H1 (cell line): ENCODE measurements around the gene SHC3. TPM values are rescaled to one million over a fixed set of nuclear protein-coding genes. Genes with fewer than 3 reads are reported as not detected.

Source experiments
- CTCF ChIA-PET: fragments of 300-600 bp; sonication (Branson Sonifier 250); formaldehyde crosslinking; loops from one replicate; lab custom pipeline; 2021; ENCODE audit not compliant: partially characterized antibody; lab: Charles Lee
- POLR2A ChIA-PET: fragments of 300-600 bp; sonication (Branson Sonifier 250); formaldehyde crosslinking; loops from one replicate; lab custom pipeline; 2021; ENCODE audit warnings: inconsistent platforms; ENCODE audit not compliant: partially characterized antibody; lab: Charles Lee
- DNase-seq, 2 experiments: peaks; one replicate each; pipeline versions ENCODE4 v3.0.0 to v3.0.0-alpha.2; 2010 to 2022; ENCODE audit warnings: low spot score in 2 of 2, low read depth in 1 of 2, mixed read lengths in 1 of 2
- FAIRE-seq: peaks from 2 replicates; lab custom pipeline; 2011; peaks lifted over from hg19 to GRCh38; lab: Jason Lieb, UNC
- H2AFZ ChIP-seq: 2 replicates; pipeline ENCODE4 v1.8.1; 2012; ENCODE audit warnings: low read length, inconsistent platforms
- H2AK5ac ChIP-seq: 2 replicates; pipeline ENCODE4 v1.6.1; 2013; ENCODE audit warnings: low read depth, low read length
- H2BK120ac ChIP-seq: replicated peaks from 2 replicates; pipeline ENCODE3; 2013; ENCODE audit warnings: low read depth, low read length, inconsistent platforms
- H2BK12ac ChIP-seq: 2 replicates; pipeline ENCODE4 v1.6.1; 2013; ENCODE audit warnings: low read depth, low read length
- H2BK15ac ChIP-seq: 2 replicates; pipeline ENCODE4 v1.6.1; 2013; ENCODE audit warnings: low read length
- H2BK20ac ChIP-seq: 2 replicates; pipeline ENCODE4 v1.6.1; 2013; ENCODE audit warnings: low read length
- H2BK5ac ChIP-seq: 2 replicates; pipeline ENCODE4 v1.6.1; 2013; ENCODE audit warnings: low read depth, low read length
- H3K14ac ChIP-seq: 2 replicates; pipeline ENCODE4 v1.6.1; 2013; ENCODE audit warnings: inconsistent platforms; ENCODE audit not compliant: insufficient read length
- H3K18ac ChIP-seq: 2 replicates; pipeline ENCODE4 v1.6.1; 2013; ENCODE audit warnings: low read length; ENCODE audit errors: extremely low read depth
- H3K23ac ChIP-seq: 2 replicates; pipeline ENCODE4 v1.6.1; 2013; ENCODE audit warnings: inconsistent platforms; ENCODE audit not compliant: insufficient read length
- H3K23me2 ChIP-seq: 2 replicates; pipeline ENCODE4 v1.6.1; 2013; ENCODE audit warnings: low read depth, low read length
- H3K27ac ChIP-seq: 2 replicates; pipeline ENCODE4 v1.6.1; 2011; ENCODE audit warnings: low read depth, low read length, inconsistent platforms
- H3K27me3 ChIP-seq, 4 experiments: replicated peaks in 1 of 4; 1 replicate in 1 of 4; 2 replicates in 3 of 4; pipeline versions ENCODE4 v1.6.1 to v1.8.1; 2011 to 2013; ENCODE audit warnings: low read length in 3 of 4, mild to moderate bottlenecking in 3 of 4, inconsistent platforms in 2 of 4, mixed read lengths in 2 of 4, moderate library complexity in 1 of 4; ENCODE audit not compliant: control insufficient read depth in 3 of 4, insufficient read depth in 3 of 4; ENCODE audit errors: extremely low read depth in 1 of 4
- H3K36me3 ChIP-seq, 4 experiments: 2 replicates each; pipeline versions ENCODE4 v1.6.1 to v1.8.1; 2011 to 2013; ENCODE audit warnings: mild to moderate bottlenecking in 4 of 4, low read length in 3 of 4, moderate library complexity in 2 of 4, control low read depth in 1 of 4, inconsistent platforms in 1 of 4; ENCODE audit not compliant: insufficient read depth in 4 of 4, control insufficient read depth in 2 of 4
- H3K4ac ChIP-seq: replicated peaks from 2 replicates; pipeline ENCODE3; 2013; ENCODE audit warnings: low read length, low read depth, mixed read lengths, inconsistent platforms; ENCODE audit not compliant: insufficient read length
- H3K4me1 ChIP-seq, 4 experiments: replicated peaks in 1 of 4; 1 replicate in 1 of 4; 2 replicates in 3 of 4; pipeline versions ENCODE4 v1.6.1 to v1.8.1; 2011 to 2013; ENCODE audit warnings: low read length in 3 of 4, inconsistent platforms in 2 of 4, mixed read lengths in 1 of 4; ENCODE audit not compliant: insufficient read depth in 4 of 4, control insufficient read depth in 3 of 4
- H3K4me2 ChIP-seq, 2 experiments: 2 replicates each; pipeline versions ENCODE4 v1.6.1 to v1.8.1; 2011 to 2013; ENCODE audit warnings: low read depth in 2 of 2, low read length in 2 of 2, control low read depth in 1 of 2, inconsistent platforms in 1 of 2, mild to moderate bottlenecking in 1 of 2; ENCODE audit not compliant: insufficient read depth in 1 of 2
- H3K4me3 ChIP-seq, 4 experiments: fragments of 200-600, 300-600 bp in 1 of 4; sonication (generic), shearing (Covaris generic), sonication (Bioruptor Twin) in 1 of 4; 2 replicates each; pipeline versions ENCODE4 v1.5.1 to v1.8.1; 2011 to 2016; ENCODE audit warnings: low read length in 4 of 4, low read depth in 3 of 4, control low read depth in 2 of 4, inconsistent platforms in 2 of 4, mild to moderate bottlenecking in 2 of 4, mixed read lengths in 1 of 4, moderate library complexity in 1 of 4; ENCODE audit not compliant: insufficient read depth in 2 of 4; ENCODE audit errors: extremely low read depth in 1 of 4
- H3K56ac ChIP-seq: replicated peaks from 2 replicates; pipeline ENCODE3; 2013; ENCODE audit warnings: low read depth, mild to moderate bottlenecking, mixed read lengths, low read length, inconsistent platforms; ENCODE audit not compliant: insufficient read length
- H3K79me1 ChIP-seq: 2 replicates; pipeline ENCODE4 v1.6.1; 2013; ENCODE audit warnings: low read depth, low read length, control low read depth
- H3K79me2 ChIP-seq, 2 experiments: 2 replicates each; pipeline versions ENCODE4 v1.6.1 to v1.8.1; 2012 to 2013; ENCODE audit warnings: low read length in 2 of 2, mild to moderate bottlenecking in 2 of 2, inconsistent platforms in 1 of 2; ENCODE audit not compliant: insufficient read depth in 2 of 2, control insufficient read depth in 1 of 2
- H3K9ac ChIP-seq, 4 experiments: replicated peaks in 1 of 4; 1 replicate in 1 of 4; 2 replicates in 3 of 4; pipeline versions ENCODE4 v1.6.1 to v1.8.1; 2011 to 2013; ENCODE audit warnings: low read depth in 3 of 4, low read length in 3 of 4, control low read depth in 2 of 4, mild to moderate bottlenecking in 2 of 4, moderate library complexity in 2 of 4, inconsistent platforms in 1 of 4; ENCODE audit errors: extremely low read depth in 1 of 4
- H3K9me3 ChIP-seq, 2 experiments: 2 replicates each; pipeline versions ENCODE4 v1.6.1 to v1.8.1; 2012 to 2013; ENCODE audit warnings: mild to moderate bottlenecking in 2 of 2, moderate library complexity in 2 of 2, control low read depth in 1 of 2, inconsistent platforms in 1 of 2, low read depth in 1 of 2, low read length in 1 of 2, mixed read lengths in 1 of 2; ENCODE audit not compliant: insufficient read depth in 2 of 2
- H4K20me1 ChIP-seq, 2 experiments: replicated peaks in 1 of 2; 2 replicates each; pipeline versions ENCODE3 to v1.8.1; 2011 to 2013; ENCODE audit warnings: inconsistent platforms in 2 of 2, low read length in 2 of 2, mild to moderate bottlenecking in 1 of 2; ENCODE audit not compliant: insufficient read depth in 2 of 2, control insufficient read depth in 1 of 2
- H4K5ac ChIP-seq: 2 replicates; pipeline ENCODE4 v1.6.1; 2013; ENCODE audit warnings: low read length, low read depth, mixed read lengths, inconsistent platforms; ENCODE audit not compliant: insufficient read length
- H4K8ac ChIP-seq: 2 replicates; pipeline ENCODE4 v1.8.0; 2013; ENCODE audit warnings: mild to moderate bottlenecking, moderate library complexity, low read length, inconsistent platforms; ENCODE audit not compliant: insufficient read depth; ENCODE audit errors: extremely low read depth
- H4K91ac ChIP-seq: replicated peaks from 2 replicates; pipeline ENCODE3; 2013; ENCODE audit warnings: low read length, mixed read lengths, inconsistent platforms; ENCODE audit not compliant: insufficient read length
- BACH1 ChIP-seq: IDR thresholded peaks from 2 replicates; pipeline ENCODE4 v1.6.1; 2012; ENCODE audit warnings: low read length, improper control_type of control experiment
- BRCA1 ChIP-seq: IDR thresholded peaks from 2 replicates; pipeline ENCODE4 v1.6.1; 2012; ENCODE audit warnings: low read depth, low read length, improper control_type of control experiment
- CBX5 ChIP-seq: fragments of 300-800, 300-1000 bp; sonication (generic); IDR thresholded peaks from 2 replicates; pipeline ENCODE4 v1.7.1; 2016; ENCODE audit warnings: antibody characterized with exemption, low read length, low read depth
- CBX8 ChIP-seq: fragments of 300-800, 300-1000 bp; sonication (generic); IDR thresholded peaks from 2 replicates; pipeline ENCODE4 v1.7.1; 2016; ENCODE audit warnings: low read depth, low read length, borderline replicate concordance
- CHD1 ChIP-seq: IDR thresholded peaks from 2 replicates; pipeline ENCODE4 v1.6.1; 2012; ENCODE audit warnings: low read depth, low read length, improper control_type of control experiment
- CTBP2 ChIP-seq: IDR thresholded peaks from 2 replicates; pipeline ENCODE4 v1.7.0; 2011; ENCODE audit warnings: borderline replicate concordance, mild to moderate bottlenecking, moderate library complexity, mixed read lengths, low read length; ENCODE audit not compliant: insufficient read depth, insufficient read length
- EZH2 ChIP-seq: fragments of 200-600 bp; sonication (generic); IDR thresholded peaks from 2 replicates; pipeline ENCODE4 v1.7.1; 2012; ENCODE audit warnings: low read depth, mild to moderate bottlenecking, moderate library complexity, low read length, inconsistent platforms; ENCODE audit not compliant: severe bottlenecking
- HDAC6 ChIP-seq: IDR thresholded peaks from one replicate; pipeline ENCODE4 v1.7.1; 2012; ENCODE audit warnings: low read depth, mild to moderate bottlenecking, inconsistent platforms, low read length, moderate library complexity
- JUND ChIP-seq: IDR thresholded peaks from 2 replicates; pipeline ENCODE4 v1.6.1; 2011; ENCODE audit warnings: mild to moderate bottlenecking, improper control_type of control experiment, low read length
- POLR2AphosphoS5 ChIP-seq: IDR thresholded peaks from 2 replicates; pipeline ENCODE4 v1.6.1; 2011; ENCODE audit warnings: low read depth, low read length
- SIRT6 ChIP-seq: IDR thresholded peaks from one replicate; pipeline ENCODE4 v1.7.1; 2012; ENCODE audit warnings: low read length, inconsistent platforms
- SRF ChIP-seq: IDR thresholded peaks from 2 replicates; pipeline ENCODE4 v1.6.1; 2011; ENCODE audit warnings: mild to moderate bottlenecking, low read depth, low read length, moderate library complexity
- TAF7 ChIP-seq: optimal IDR thresholded peaks from 2 replicates; pipeline ENCODE3; 2011; ENCODE audit warnings: low read depth, mild to moderate bottlenecking, inconsistent platforms, low read length, moderate library complexity, borderline replicate concordance
- TBP ChIP-seq: IDR thresholded peaks from 2 replicates; pipeline ENCODE4 v1.6.1; 2011; ENCODE audit warnings: low read depth, low read length, improper control_type of control experiment
- ZNF274 ChIP-seq: IDR thresholded peaks from 2 replicates; pipeline ENCODE4 v1.7.0; 2012; ENCODE audit warnings: low read length, borderline replicate concordance; ENCODE audit errors: extremely low read depth
- WGBS, 2 experiments: shearing (Covaris generic) in 1 of 2; methylation state at CpG; one replicate each; pipeline versions ENCODE4 v1.1.6 to v1.1.7; 2013 to 2015; ENCODE audit warnings: low lambda C conversion rate in 2 of 2, mixed read lengths in 2 of 2, inconsistent platforms in 1 of 2, low coverage in 1 of 2, missing lambda C conversion rate in 1 of 2; ENCODE audit not compliant: insufficient replicate concordance in 2 of 2, insufficient coverage in 1 of 2, insufficient read length in 1 of 2; ENCODE audit errors: extremely low coverage in 1 of 2, missing lambda C conversion rate in 1 of 2; 5-methylcytosine and 5-hydroxymethylcytosine counted together
- polyA plus RNA-seq, 7 experiments: library from polyadenylated mRNA; depleted of rRNA in 3 of 7; stranded (reverse) in 5 of 7; unstranded in 2 of 7; fragments of >200 nt in 5 of 7; fragments of 200-250 nt in 2 of 7; gene quantifications; 1 replicate in 5 of 7; 2 replicates in 1 of 7; 4 replicates in 1 of 7; pipeline versions ENCODE4 v1.2.1 to v1.2.3, GENCODE V29; 2011 to 2013; ENCODE audit warnings: missing spikeins in 2 of 7, mixed read lengths in 2 of 7
- total RNA-seq: library from RNA; stranded (reverse); fragmentation: NEBNext Ultra II Directional; extraction: Animal tissue kit (Norgen Biotek cat#: 25700); gene quantifications from 2 replicates; pipeline ENCODE4 v1.2.1, GENCODE V29; 2021

Gene SHC3
- total and polyA plus RNA-seq, 2 of the 8 experiments (the other 6 are each of a cell fraction or from before 2014, with no cell fraction given): 1.4 to 7.1 TPM

DNA sequence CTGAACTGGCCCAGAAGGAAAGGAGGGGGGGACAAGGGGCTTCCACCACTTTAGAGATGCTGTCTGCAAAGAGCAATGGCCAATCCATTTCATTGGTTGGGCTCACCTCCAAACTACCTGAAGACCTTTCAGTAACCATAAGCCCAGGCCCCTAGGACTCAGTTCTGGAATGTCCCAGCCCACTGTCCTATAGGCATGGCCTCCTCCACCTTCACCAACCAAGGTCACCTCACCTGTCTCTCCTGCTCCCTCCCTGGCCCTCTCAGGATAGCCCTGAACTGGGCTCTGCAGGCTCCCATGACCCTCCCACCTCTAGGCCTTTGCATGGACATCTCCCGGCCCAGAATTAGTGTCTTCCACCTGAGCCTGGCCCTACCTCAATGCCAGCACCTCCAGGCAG lies 165.0 kb downstream of the SHC3 start:
- no peak overlapping the region for H2BK20ac ChIP-seq
- no peak overlapping the region for H3K4me2 ChIP-seq
- no peaks in the 10 kb centered on the region for H3K27me3 ChIP-seq
- H3K23me2 ChIP-seq: no peaks in the 10 kb centered on the region
- no peak overlapping the region for H3K27ac ChIP-seq
- H3K4ac ChIP-seq: no peak overlapping the region
- H3K9me3 ChIP-seq: no peaks in the 10 kb centered on the region
- no peak overlapping the region for H3K4me3 ChIP-seq
- H2AFZ ChIP-seq: no peak overlapping the region
- no peaks in the 10 kb centered on the region for H3K79me2 ChIP-seq
- no peak overlapping the region for H3K23ac ChIP-seq
- no peak overlapping the region for H3K56ac ChIP-seq
- CTCF ChIA-PET: interaction anchor here (1.2 kb wide), 1 partner anchor 274 kb away, joined by 4 read pairs; no protein-coding TSS in a partner anchor
- H3K9ac ChIP-seq: no peak overlapping the region
- no peak overlapping the region for H2BK5ac ChIP-seq
- 83% methylated on average over 1 of the region's 1 CpG; no CpG with 5 or more reads in 1 of the 2 experiments for WGBS, 2 experiments
- POLR2A ChIA-PET: no interaction called here
- TF ChIP-seq TAF7 (no peak), JUND (no peak), POLR2AphosphoS5 (no peak), ZNF274 (no peak), TBP (no peak), HDAC6 (no peak), CHD1 (no peak), BRCA1 (no peak), SRF (no peak), EZH2 (no peak), CBX8 (no peak), BACH1 (no peak), CTBP2 (no peak), CBX5 (no peak), SIRT6 (no peak)
- no peak overlapping the region for H3K14ac ChIP-seq
- H3K18ac ChIP-seq: no peak overlapping the region
- no peak overlapping the region for H4K8ac ChIP-seq
- no peak overlapping the region for H4K5ac ChIP-seq
- no peak for FAIRE-seq
- H4K20me1 ChIP-seq: no peaks in the 10 kb centered on the region
- DNase-seq: no peak
- no peak overlapping the region for H2BK12ac ChIP-seq
- no peak overlapping the region for H4K91ac ChIP-seq
- no peak overlapping the region for H2BK15ac ChIP-seq
- H3K36me3 ChIP-seq: no peaks in the 10 kb centered on the region
- peaks cover 0 to 7% (median 3%) of the 10 kb centered on the region in 4 experiments; a peak in 5 of 7 replicates for H3K4me1 ChIP-seq
- H3K79me1 ChIP-seq: no peaks in the 10 kb centered on the region
- no peak overlapping the region for H2AK5ac ChIP-seq
- H2BK120ac ChIP-seq: no peak overlapping the region
